Measurements from ENCODE around the gene TOPORS.

DNA sequence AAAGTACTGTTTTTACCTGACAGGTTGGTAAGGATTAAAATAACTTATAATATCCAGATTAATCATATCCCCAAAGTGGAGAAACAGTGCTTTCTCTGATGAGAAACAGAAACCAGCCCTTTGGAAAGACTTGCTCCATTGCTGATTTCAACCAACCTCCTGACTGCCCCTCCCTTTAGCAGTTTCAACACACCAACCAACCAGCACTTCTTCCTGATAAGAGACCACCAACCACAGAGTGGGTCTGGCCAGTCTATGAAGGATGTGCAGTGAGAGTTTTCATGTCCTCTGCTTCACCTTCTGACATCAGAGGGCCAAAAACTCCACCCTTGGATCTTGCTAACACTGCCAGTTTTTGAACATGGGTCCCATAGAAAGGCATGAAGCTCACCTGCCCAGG, 54.5 kb downstream of the TOPORS start:
- TF ChIP-seq, protein P1, sequence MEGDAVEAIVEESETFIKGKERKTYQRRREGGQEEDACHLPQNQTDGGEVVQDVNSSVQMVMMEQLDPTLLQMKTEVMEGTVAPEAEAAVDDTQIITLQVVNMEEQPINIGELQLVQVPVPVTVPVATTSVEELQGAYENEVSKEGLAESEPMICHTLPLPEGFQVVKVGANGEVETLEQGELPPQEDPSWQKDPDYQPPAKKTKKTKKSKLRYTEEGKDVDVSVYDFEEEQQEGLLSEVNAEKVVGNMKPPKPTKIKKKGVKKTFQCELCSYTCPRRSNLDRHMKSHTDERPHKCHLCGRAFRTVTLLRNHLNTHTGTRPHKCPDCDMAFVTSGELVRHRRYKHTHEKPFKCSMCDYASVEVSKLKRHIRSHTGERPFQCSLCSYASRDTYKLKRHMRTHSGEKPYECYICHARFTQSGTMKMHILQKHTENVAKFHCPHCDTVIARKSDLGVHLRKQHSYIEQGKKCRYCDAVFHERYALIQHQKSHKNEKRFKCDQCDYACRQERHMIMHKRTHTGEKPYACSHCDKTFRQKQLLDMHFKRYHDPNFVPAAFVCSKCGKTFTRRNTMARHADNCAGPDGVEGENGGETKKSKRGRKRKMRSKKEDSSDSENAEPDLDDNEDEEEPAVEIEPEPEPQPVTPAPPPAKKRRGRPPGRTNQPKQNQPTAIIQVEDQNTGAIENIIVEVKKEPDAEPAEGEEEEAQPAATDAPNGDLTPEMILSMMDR (IDR thresholded peaks at IDR 0.05), result no peak
- TF ChIP-seq POLR2A (IDR thresholded peaks at IDR 0.05), result no peak
- no peak for TF ChIP-seq EP300 (IDR thresholded peaks at IDR 0.05)
- no peak for TF ChIP-seq POLR2AphosphoS5 (IDR thresholded peaks at IDR 0.05)

Measured in upper lobe of left lung (tissue), 4 donors.